Forelimb muscle (tissue), 1 donor: ENCODE measurements around the gene NKIRAS2. TPM values are rescaled to one million over a fixed set of nuclear protein-coding genes. Genes with fewer than 3 reads are reported as not detected.

ENCODE experiments used
- DNase-seq: peaks from one replicate; pipeline ENCODE4 v3.0.0-alpha.2; 2013; ENCODE audit warnings: low read depth
- polyA plus RNA-seq: library from polyadenylated mRNA; unstranded; fragments of 120-200 nt; gene quantifications from one replicate; pipeline ENCODE4 v1.2.1, GENCODE V29; 2013; ENCODE audit not compliant: insufficient read length

The NKIRAS2 gene
- 47.9 TPM for polyA plus RNA-seq

- peak; percentile 67 for DNase-seq
Measured at GRCh38 chr17:42019509-42020404, at the start of gene NKIRAS2. Gene NKIRAS2 (plus strand): TSS chr17:42020090. CDS start chr17:42021578, 1,488 bp downstream.

DNA sequence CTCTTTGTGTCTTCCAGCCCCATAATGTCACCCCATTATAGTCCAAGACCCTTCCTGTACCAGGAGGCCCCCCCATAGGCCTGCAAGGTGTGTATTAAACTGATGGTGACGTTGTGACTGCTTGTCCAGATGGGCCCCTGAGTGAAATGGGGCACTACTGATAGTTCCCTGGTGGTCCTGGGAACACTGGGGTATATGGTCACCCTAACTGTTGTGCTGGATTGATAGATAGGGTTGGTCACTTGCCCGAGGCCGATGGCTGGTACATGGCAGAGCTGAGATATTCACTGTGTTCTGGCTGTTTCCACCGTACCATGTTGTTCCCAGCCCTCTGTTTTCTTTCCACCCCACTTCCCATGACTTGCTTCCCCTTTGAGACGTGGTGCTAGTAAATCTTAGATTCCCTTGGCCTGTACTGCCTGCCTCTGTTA, 49.0 kb upstream of the NKIRAS2 start:
- no peak for DNase-seq

DNA sequence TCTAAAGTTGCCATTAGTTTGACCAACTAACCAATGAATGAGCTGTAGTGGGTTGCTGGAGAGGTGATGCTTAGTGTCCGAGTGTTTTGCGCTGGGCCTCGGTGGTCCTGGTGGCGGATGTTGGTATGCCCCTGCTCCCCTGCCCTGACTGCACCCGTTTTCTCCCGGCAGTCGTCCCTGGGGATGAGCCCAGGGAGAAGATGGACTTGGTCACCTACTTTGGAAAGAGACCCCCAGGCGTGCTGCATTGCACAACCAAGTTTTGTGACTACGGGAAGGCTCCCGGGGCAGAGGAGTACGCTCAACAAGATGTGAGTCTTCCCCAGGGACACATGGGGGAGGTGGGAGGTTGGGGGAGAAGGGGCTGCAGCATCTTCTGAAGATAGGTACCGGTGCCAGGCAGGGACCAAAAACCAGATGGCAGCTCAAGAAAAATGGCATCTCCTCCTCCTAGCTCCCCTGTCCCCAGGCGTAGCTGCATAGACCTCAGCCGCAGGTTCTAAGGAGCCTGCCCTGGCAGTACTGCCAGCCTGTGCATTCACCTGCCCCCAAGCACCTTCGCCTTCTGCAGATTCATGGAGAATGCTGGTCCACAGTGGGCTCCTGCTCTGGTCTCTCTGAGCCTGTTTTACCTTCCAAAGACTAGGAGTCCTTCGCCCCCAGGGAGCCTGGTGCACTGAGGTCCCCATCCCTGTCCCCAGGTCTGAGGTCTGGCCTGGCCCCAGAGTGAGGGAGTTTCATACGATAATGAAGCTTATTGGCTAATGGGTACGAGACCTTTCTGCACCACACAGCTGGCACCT, 48.0 kb upstream of the NKIRAS2 start:
- DNase-seq = no peak

GRCh38 chr17:41972571-41973407, 47.1 kb upstream of the NKIRAS2 start:
- no peak for DNase-seq

DNA sequence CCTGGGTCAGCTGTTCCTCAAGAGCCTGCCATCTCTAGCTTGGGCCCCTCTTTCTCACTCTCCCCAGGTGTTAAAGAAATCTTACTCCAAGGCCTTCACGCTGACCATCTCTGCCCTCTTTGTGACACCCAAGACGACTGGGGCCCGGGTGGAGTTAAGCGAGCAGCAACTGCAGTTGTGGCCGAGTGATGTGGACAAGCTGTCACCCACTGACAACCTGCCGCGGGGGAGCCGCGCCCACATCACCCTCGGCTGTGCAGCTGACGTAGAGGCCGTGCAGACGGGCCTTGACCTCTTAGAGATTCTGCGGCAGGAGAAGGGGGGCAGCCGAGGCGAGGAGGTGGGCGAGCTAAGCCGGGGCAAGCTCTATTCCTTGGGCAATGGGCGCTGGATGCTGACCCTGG, 46.5 kb upstream of the NKIRAS2 start:
- no peak for DNase-seq

- no peak for DNase-seq
Measured at GRCh38 chr17:41974031-41974430, 45.9 kb upstream of the NKIRAS2 start.

- DNase-seq = no peak
Measured at GRCh38 chr17:41974658-41975057, 45.2 kb upstream of the NKIRAS2 start.

DNA sequence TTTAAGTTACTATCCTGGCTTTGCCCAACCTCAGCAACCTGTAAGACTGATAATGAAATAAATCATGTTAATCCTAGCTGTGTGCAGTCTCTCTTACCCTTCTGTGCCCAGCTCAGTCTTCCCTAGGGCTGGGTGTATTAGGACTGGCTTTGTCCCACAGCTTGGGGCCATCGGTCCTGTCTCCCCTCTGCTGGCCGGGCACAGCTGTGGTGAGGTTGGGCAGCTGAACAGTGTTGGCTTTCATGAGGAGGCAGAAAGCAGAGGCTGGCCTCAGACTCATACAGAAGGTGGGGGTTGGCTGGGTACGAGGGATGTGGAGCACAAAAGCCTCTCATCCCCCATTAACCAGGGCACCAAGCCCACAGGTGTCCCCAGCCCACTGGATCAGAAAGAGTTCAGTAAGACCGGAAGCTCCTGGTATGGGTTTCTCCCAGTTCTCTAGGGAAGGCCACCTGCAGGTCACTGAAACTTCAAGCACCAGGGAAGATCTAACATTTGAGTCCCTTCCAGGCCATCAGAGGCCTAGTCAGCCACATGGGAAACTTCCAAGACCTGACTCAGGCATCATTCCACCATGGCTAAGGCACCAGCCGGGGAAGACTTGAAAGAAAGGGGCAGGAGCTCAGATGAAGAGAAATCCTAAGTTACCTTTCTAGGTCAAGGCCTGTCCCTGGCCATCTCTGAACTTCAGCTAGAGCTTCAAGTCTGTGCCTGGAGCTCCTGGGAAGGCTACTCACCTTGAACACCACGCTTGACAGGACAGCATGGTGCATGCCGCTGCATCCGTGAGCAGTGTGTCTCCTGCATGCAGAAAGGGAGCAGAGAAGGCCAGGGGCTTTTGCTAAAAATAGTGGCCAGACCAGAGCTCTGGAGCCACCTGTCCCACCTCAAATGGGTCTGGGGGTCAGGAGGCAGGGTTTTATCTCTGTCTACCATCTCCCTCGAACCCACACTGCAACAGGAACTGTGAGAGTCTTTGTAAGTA, 44.5 kb upstream of the NKIRAS2 start:
- no peak for DNase-seq

DNA sequence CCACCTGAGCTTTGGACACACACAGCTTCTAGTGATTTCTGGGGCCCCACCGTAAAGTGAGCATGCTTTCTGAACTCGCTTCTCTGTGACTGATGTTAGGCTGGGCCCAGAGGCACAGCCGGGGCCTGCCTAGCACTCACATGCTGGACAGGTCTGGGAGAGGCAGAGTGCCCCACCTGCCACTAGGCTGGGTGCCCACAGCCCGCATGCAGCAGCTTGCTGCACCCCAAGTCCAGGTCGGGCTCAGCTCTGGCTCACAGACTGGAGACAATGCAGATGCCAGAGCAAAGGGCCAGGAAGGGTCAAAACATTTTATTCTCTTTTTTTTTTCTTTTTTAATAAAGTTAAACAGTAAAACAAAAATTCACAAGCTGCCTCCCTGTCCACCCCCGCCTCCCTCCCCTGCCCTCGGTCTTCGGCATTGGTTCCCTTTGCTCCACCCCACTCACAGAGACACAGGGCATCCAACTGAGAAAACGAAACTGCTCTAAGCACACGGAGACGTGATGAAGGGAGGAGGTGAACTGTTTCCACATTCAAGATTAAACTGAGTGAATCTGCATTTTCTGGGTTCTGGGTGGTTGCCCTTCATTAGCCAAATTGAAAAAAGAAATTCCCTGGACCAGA, 43.6 kb upstream of the NKIRAS2 start:
- DNase-seq = no peak

GRCh38 chr17:41977991-41978390, 41.9 kb upstream of the NKIRAS2 start:
- DNase-seq = no peak

GRCh38 chr17:41982026-41982760, 37.7 kb upstream of the NKIRAS2 start:
- no peak for DNase-seq

DNA sequence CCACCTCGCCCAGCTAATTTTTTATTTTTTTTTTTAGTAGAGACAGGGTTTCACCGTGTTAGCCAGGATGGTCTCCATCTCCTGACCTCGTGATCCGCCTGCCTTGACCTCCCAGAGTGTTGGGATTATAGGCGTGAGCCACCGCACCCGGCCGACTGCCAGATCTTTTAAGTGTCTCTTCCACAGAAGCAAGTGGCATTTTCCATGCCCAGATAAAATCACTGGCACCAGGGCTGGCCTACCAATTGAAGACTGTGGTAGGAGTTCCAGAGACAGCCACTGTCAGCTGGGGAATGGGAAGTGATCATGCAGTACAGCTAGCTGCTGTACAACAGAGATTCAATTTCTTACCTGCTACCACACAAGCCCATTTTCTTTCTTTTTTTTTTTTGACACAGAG, 35.4 kb upstream of the NKIRAS2 start:
- no peak for DNase-seq

DNA sequence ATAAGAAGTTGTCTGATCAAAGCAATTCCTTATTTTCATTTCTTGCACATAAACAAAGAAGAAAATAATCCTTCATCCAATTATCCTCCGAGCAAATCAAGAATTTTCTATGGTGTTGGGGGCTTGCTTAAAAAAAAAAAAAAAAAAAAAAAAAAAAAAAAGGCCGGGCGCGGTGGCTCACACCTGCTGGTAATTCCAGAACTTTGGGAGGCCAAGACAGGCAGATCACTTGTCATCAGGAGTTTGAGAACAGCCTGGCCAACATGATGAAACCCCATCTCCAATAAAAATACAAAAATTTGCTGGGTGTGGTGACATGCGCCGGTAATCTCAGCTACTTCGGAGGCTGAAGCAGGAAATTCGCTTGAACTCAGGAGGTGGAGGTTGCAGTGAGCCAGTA, 34.0 kb upstream of the NKIRAS2 start:
- no peak for DNase-seq

GRCh38 chr17:41986634-41987033, 33.3 kb upstream of the NKIRAS2 start:
- DNase-seq = no peak

- DNase-seq = no peak
Measured at GRCh38 chr17:41987642-41988041, 32.2 kb upstream of the NKIRAS2 start.

- DNase-seq = no peak
Measured at GRCh38 chr17:41988418-41988817, 31.5 kb upstream of the NKIRAS2 start.

GRCh38 chr17:41989702-41990419, 30.0 kb upstream of the NKIRAS2 start:
- DNase-seq = no peak

GRCh38 chr17:41992576-41992975, 27.3 kb upstream of the NKIRAS2 start:
- DNase-seq = no peak

GRCh38 chr17:41996855-41997164, 23.1 kb upstream of the NKIRAS2 start:
- no peak for DNase-seq
